Measurements from ENCODE around the gene FOXJ3.

FOXJ3 gene

DNA sequence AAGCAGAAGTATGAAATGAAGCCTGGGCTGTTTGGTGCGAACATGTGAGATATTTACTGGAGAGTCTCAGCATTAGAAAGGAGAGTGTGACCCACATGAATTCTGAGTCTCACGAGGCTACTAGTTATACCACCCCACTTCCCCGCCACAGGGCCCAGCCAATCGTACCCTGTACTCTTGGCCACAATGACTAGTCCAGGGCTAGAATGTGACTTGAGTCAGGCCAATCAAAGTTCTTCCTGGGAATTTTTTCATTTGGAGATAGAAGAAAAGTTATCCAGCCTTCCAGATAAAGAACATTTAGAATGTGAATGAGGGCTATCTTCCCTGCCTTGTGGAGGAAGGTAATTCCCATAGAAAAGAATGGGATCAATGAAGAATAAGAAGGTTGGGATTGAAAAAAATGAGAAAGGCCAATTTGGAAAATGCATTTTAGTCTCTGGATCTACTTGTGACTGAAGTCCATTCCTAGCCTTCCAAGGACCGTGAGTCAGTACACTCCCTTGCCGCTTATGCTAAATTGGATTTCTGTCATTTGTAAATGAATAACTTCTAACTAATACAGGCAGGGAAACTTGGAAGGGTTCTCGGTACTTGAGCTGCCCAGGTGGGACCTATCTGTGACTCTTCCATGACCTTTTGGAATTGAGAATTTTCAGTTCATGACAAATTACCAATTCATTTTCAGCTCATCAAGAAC is 33.2 kb upstream of the FOXJ3 start:
- TF ChIP-seq, protein P1, sequence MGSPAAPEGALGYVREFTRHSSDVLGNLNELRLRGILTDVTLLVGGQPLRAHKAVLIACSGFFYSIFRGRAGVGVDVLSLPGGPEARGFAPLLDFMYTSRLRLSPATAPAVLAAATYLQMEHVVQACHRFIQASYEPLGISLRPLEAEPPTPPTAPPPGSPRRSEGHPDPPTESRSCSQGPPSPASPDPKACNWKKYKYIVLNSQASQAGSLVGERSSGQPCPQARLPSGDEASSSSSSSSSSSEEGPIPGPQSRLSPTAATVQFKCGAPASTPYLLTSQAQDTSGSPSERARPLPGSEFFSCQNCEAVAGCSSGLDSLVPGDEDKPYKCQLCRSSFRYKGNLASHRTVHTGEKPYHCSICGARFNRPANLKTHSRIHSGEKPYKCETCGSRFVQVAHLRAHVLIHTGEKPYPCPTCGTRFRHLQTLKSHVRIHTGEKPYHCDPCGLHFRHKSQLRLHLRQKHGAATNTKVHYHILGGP (tag by site-specific recombination; IDR thresholded peaks at IDR 0.05) = no peak
- TF ChIP-seq, protein P2, sequence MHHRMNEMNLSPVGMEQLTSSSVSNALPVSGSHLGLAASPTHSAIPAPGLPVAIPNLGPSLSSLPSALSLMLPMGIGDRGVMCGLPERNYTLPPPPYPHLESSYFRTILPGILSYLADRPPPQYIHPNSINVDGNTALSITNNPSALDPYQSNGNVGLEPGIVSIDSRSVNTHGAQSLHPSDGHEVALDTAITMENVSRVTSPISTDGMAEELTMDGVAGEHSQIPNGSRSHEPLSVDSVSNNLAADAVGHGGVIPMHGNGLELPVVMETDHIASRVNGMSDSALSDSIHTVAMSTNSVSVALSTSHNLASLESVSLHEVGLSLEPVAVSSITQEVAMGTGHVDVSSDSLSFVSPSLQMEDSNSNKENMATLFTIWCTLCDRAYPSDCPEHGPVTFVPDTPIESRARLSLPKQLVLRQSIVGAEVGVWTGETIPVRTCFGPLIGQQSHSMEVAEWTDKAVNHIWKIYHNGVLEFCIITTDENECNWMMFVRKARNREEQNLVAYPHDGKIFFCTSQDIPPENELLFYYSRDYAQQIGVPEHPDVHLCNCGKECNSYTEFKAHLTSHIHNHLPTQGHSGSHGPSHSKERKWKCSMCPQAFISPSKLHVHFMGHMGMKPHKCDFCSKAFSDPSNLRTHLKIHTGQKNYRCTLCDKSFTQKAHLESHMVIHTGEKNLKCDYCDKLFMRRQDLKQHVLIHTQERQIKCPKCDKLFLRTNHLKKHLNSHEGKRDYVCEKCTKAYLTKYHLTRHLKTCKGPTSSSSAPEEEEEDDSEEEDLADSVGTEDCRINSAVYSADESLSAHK (tag by site-specific recombination; IDR thresholded peaks at IDR 0.05) = no peak
- TF ChIP-seq ZNF747 (tag by site-specific recombination; IDR thresholded peaks at IDR 0.05) = no peak
- TF ChIP-seq ZNF623 (tag by site-specific recombination; IDR thresholded peaks at IDR 0.05) = no peak
- TF ChIP-seq, protein P3, sequence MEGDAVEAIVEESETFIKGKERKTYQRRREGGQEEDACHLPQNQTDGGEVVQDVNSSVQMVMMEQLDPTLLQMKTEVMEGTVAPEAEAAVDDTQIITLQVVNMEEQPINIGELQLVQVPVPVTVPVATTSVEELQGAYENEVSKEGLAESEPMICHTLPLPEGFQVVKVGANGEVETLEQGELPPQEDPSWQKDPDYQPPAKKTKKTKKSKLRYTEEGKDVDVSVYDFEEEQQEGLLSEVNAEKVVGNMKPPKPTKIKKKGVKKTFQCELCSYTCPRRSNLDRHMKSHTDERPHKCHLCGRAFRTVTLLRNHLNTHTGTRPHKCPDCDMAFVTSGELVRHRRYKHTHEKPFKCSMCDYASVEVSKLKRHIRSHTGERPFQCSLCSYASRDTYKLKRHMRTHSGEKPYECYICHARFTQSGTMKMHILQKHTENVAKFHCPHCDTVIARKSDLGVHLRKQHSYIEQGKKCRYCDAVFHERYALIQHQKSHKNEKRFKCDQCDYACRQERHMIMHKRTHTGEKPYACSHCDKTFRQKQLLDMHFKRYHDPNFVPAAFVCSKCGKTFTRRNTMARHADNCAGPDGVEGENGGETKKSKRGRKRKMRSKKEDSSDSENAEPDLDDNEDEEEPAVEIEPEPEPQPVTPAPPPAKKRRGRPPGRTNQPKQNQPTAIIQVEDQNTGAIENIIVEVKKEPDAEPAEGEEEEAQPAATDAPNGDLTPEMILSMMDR (tag by site-specific recombination; IDR thresholded peaks at IDR 0.05) = no peak
- TF ChIP-seq SP3 (tag by site-specific recombination; IDR thresholded peaks at IDR 0.05) = no peak
- TF ChIP-seq ZXDB (tag by site-specific recombination; IDR thresholded peaks at IDR 0.05) = no peak
- TF ChIP-seq ZBTB20 (tag by site-specific recombination; IDR thresholded peaks at IDR 0.05) = no peak
- TF ChIP-seq, protein P4, sequence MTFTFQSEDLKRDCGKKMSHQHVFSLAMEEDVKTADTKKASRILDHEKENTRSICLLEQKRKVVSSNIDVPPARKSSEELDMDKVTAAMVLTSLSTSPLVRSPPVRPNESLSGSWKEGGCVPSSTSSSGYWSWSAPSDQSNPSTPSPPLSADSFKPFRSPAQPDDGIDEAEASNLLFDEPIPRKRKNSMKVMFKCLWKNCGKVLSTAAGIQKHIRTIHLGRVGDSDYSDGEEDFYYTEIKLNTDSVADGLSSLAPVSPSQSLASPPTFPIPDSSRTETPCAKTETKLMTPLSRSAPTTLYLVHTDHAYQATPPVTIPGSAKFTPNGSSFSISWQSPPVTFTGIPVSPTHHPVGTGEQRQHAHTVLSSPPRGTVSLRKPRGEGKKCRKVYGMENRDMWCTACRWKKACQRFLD (tag by site-specific recombination; IDR thresholded peaks at IDR 0.05) = no peak
- TF ChIP-seq ZNF311 (tag by site-specific recombination; IDR thresholded peaks at IDR 0.05; ENCODE audit: borderline replicate concordance) = no peak
- TF ChIP-seq, protein P5, sequence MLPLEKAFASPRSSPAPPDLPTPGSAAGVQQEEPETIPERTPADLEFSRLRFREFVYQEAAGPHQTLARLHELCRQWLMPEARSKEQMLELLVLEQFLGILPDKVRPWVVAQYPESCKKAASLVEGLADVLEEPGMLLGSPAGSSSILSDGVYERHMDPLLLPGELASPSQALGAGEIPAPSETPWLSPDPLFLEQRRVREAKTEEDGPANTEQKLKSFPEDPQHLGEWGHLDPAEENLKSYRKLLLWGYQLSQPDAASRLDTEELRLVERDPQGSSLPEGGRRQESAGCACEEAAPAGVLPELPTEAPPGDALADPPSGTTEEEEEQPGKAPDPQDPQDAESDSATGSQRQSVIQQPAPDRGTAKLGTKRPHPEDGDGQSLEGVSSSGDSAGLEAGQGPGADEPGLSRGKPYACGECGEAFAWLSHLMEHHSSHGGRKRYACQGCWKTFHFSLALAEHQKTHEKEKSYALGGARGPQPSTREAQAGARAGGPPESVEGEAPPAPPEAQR (tag by site-specific recombination; IDR thresholded peaks at IDR 0.05) = no peak
- TF ChIP-seq, protein P6, sequence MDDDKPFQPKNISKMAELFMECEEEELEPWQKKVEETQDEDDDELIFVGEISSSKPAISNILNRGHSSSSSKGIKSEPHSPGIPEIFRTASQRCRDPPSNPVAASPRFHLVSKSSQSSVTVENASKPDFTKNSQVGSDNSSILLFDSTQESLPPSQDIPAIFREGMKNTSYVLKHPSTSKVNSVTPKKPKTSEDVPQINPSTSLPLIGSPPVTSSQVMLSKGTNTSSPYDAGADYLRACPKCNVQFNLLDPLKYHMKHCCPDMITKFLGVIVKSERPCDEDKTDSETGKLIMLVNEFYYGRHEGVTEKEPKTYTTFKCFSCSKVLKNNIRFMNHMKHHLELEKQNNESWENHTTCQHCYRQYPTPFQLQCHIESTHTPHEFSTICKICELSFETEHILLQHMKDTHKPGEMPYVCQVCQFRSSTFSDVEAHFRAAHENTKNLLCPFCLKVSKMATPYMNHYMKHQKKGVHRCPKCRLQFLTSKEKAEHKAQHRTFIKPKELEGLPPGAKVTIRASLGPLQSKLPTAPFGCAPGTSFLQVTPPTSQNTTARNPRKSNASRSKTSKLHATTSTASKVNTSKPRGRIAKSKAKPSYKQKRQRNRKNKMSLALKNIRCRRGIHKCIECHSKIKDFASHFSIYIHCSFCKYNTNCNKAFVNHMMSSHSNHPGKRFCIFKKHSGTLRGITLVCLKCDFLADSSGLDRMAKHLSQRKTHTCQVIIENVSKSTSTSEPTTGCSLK (tag by site-specific recombination; IDR thresholded peaks at IDR 0.05) = no peak
- TF ChIP-seq OVOL3 (tag by site-specific recombination; IDR thresholded peaks at IDR 0.05) = no peak
- no peak for TF ChIP-seq ZNF114 (tag by site-specific recombination; IDR thresholded peaks at IDR 0.05)
- no peak for TF ChIP-seq ZNF239 (tag by site-specific recombination; IDR thresholded peaks at IDR 0.05)
- ChIA-PET POLR2A (no interaction called here), CTCF (no interaction called here)
- no peak overlapping the region for H3K4me3 ChIP-seq (ENCODE audit: low read depth, low read length)
- H3K4me1 ChIP-seq (ENCODE audit: control insufficient read depth, insufficient read depth, low read length) = no peaks in the 10 kb centered on the region
- H3K9me3 ChIP-seq (ENCODE audit: control insufficient read depth, insufficient read depth, low read depth, low read length) = no peaks in the 10 kb centered on the region
- no peak overlapping the region for H3K27ac ChIP-seq (ENCODE audit: extremely low read depth, low read depth, low read length)
- H3K36me3 ChIP-seq (ENCODE audit: control insufficient read depth in 2 of 2, insufficient read depth in 1 of 2, low read length in 2 of 2) = no peaks in the 10 kb centered on the region

Measured in HEK293 (cell line).